Left lung (tissue), 10 donors: ENCODE data around the gene EIPR1. TPM values are rescaled to one million over a fixed set of nuclear protein-coding genes. Genes with fewer than 3 reads are reported as not detected.
A peak's percentile ranks its signal among the peaks of the same experiment; 100 is the strongest.

Source experiments
- ATAC-seq: fragments of 200-7000 bp; cut with Tn5 transposase; one replicate; pipeline ENCODE4 v1.9.1; 2020; ENCODE audit warnings: moderate library complexity
- DNase-seq, 4 donors: peaks; one replicate each; pipeline ENCODE4 v3.0.0-alpha.2; 2013 to 2020
- H3K27ac ChIP-seq, 2 donors: fragments of 200-600 bp; sonication (generic) in 1 of 2; one replicate each; pipeline versions ENCODE4 v1.5.0 to v1.8.0; 2020 to 2021
- H3K27me3 ChIP-seq, 2 donors: fragments of 200-600 bp; sonication (generic) in 1 of 2; one replicate each; pipeline versions ENCODE4 v1.5.0 to v1.8.0; 2020 to 2021
- H3K36me3 ChIP-seq, 2 donors: fragments of 200-600 bp; sonication (generic) in 1 of 2; one replicate each; pipeline versions ENCODE4 v1.5.0 to v1.8.0; 2020 to 2021
- H3K4me1 ChIP-seq, 2 donors: fragments of 200-600 bp; one replicate each; pipeline ENCODE4 v1.8.0; 2021
- H3K4me3 ChIP-seq, 2 donors: fragments of 200-600 bp; sonication (generic) in 1 of 2; one replicate each; pipeline versions ENCODE4 v1.5.0 to v1.8.0; 2020 to 2021; ENCODE audit warnings: mild to moderate bottlenecking in 1 of 2
- H3K9me3 ChIP-seq, 2 donors: fragments of 200-600 bp; sonication (generic) in 1 of 2; one replicate each; pipeline versions ENCODE4 v1.5.0 to v1.8.0; 2020 to 2021
- intact Hi-C, 2 donors: fragments of 100-400 bp; cut with DNase I; formaldehyde crosslinking; loops; one replicate each; pipeline versions ENCODE4 v1.11.2 to v1.14.2; 2022
- polyA plus RNA-seq, 6 donors: library from polyadenylated mRNA; unstranded; fragments of 120-200 nt; gene quantifications; one replicate each; pipeline ENCODE4 v1.2.1, GENCODE V29; 2013; ENCODE audit not compliant: insufficient read length in 6 of 6
- total RNA-seq, 2 donors: library from RNA; stranded (reverse); fragmentation: NEBNext Ultra II Directional; extraction: Animal tissue kit (Norgen Biotek cat#: 25700); gene quantifications; one replicate each; pipeline ENCODE4 v1.2.1, GENCODE V29; 2021
- TF ChIP-seq, protein P1 (sequence below), 2 donors: fragments of 200-600 bp; sonication (generic) in 1 of 2; IDR thresholded peaks; one replicate each; pipeline versions ENCODE4 v1.5.0 to v1.8.0; 2021; ENCODE audit warnings: antibody characterized with exemption in 2 of 2
- donor health status: DM: no; HTN: yes; CAD: no.
- donor health status: DM: no; HTN: no; CAD: no.

Gene EIPR1
- total and polyA plus RNA-seq, 8 donors: 18.1 to 24.4 (median 21.0) TPM

DNA sequence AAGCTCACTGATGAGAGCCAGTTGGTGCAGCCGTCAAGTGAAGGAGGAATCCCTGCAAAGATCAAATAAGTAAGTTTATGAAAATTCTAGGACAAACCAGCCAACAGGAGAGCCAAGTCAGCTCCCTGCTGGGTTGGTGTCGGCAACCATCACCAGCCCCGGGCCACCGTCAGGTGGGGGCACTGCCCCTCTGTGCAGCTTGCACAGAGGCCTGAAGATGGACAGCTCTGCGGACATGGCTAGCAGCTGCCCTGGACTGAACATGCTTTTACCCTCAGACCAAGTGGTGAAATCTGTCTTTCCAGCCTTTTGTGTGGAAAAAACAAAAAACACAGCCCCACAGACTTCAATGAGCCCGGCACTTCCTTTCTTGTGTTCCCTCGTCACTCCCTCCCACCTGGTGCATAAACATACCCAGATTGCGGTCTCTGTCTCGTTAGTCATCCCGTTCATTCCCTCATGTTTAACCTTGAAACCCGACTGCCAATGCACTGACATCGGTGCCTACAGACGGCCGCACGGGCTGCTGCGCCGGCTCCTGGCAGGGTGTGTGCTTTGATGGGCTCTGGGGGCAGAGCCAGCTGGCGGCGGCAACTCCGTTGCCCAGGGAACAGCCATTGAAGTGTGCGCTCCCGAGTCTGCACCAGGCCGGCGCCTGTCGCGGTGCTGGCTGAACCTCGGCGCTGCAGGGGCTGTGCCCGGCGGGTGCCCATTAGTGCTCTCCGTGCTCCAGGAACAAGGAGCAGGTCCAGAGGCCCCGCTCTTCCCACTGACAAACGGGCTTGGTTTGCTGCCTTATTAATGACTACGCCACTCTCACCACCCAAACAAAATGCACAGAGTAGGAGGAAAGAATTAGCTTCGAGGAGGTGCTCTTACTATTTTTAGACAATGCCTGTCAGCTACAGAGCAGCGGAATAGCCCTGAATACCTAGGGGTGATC, 95.3 kb downstream of the EIPR1 start:
- ATAC-seq: peak; percentile 86
- Histone ChIP-seq H3K27me3 (no peaks in the 10 kb centered on the region), H3K4me3 (no peak overlapping the region), H3K9me3 (no peaks in the 10 kb centered on the region), H3K36me3 (peaks cover 0 to 7% of the 10 kb centered on the region in 2 donors), H3K4me1 (no peaks in the 10 kb centered on the region), H3K27ac (no peak overlapping the region)
- TF ChIP-seq, protein P1, sequence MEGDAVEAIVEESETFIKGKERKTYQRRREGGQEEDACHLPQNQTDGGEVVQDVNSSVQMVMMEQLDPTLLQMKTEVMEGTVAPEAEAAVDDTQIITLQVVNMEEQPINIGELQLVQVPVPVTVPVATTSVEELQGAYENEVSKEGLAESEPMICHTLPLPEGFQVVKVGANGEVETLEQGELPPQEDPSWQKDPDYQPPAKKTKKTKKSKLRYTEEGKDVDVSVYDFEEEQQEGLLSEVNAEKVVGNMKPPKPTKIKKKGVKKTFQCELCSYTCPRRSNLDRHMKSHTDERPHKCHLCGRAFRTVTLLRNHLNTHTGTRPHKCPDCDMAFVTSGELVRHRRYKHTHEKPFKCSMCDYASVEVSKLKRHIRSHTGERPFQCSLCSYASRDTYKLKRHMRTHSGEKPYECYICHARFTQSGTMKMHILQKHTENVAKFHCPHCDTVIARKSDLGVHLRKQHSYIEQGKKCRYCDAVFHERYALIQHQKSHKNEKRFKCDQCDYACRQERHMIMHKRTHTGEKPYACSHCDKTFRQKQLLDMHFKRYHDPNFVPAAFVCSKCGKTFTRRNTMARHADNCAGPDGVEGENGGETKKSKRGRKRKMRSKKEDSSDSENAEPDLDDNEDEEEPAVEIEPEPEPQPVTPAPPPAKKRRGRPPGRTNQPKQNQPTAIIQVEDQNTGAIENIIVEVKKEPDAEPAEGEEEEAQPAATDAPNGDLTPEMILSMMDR (IDR thresholded peaks at IDR 0.05): no peak
- intact Hi-C loops: no loop called here
- DNase-seq: no peak

DNA sequence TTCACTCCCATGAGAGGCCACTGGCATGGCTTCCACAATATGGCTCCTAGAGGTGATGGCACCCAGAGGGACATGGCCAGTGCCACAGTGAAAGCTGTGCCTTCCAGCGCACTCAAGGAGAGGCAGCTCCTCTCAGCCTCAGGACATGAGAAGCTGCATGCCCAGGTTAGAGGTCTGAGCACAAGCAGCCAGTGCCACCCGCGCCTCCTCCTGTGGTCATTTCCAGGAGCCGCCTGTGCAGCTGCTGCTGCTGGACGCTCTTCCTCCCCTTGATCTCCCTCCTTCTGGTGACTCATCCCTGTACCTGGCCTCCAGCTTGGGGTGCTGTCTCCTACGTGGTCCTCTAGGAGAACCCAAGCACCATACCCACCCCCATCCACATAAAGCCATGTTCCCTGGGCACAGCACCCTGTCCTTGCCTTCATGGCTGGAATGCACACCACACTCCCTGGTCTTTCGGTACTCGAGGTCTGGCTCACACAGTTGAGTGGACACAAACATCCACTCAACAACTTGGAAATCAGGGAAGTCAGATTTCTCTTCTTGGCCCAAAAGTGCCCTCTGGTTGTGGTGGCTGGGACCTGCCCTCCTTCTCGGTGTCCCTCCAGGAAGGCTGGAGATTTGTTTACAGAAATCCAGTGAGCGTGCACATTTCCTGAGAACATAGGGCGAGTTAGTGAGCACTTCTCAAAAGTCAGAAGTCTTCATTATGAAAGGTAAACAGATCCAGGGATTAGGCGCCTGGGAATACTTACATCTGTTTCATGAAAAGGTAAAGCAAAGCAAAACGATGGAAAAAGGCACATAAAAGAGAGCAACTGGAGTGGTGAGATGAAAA, 96.7 kb downstream of the EIPR1 start:
- TF ChIP-seq, protein P1 (IDR thresholded peaks at IDR 0.05): no peak
- ATAC-seq: peak; percentile 61
- Histone ChIP-seq H3K9me3 (peaks cover 0 to 3% of the 10 kb centered on the region in 2 donors), H3K4me1 (no peaks in the 10 kb centered on the region), H3K27ac (no peak overlapping the region), H3K27me3 (no peaks in the 10 kb centered on the region), H3K36me3 (peaks cover 0 to 7% of the 10 kb centered on the region in 2 donors), H3K4me3 (no peak overlapping the region)
- intact Hi-C loops: no loop called here
- no peak for DNase-seq

DNA sequence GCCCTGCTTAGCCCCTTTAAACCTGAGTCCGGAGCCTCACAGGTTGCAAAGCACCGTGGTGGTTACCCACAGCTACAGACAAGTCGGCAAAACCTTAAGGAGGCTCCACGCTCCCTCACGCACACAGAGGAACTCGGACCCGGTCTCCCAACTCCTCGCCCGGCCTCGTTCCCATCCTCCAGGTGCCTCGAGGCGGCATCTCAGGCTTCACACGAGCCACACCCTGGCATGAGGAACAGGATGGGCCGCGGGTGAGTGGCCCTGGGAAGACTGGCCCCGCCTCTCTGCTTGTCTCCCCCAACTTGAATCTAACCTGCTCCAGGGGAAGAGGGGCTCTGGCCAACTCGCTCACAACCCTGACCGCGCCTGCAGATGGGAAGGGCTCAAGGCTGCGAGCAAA, 97.4 kb downstream of the EIPR1 start:
- H3K27me3 ChIP-seq: no peaks in the 10 kb centered on the region
- H3K36me3 ChIP-seq: peaks cover 0 to 7% of the 10 kb centered on the region in 2 donors
- TF ChIP-seq, protein P1 (IDR thresholded peaks at IDR 0.05): no peak
- ATAC-seq: no peak
- no peaks in the 10 kb centered on the region for H3K4me1 ChIP-seq
- H3K4me3 ChIP-seq: no peak overlapping the region
- DNase-seq: no peak
- intact Hi-C loops: no loop called here
- peaks cover 0 to 10% of the 10 kb centered on the region in 2 donors for H3K9me3 ChIP-seq
- H3K27ac ChIP-seq: no peak overlapping the region

DNA sequence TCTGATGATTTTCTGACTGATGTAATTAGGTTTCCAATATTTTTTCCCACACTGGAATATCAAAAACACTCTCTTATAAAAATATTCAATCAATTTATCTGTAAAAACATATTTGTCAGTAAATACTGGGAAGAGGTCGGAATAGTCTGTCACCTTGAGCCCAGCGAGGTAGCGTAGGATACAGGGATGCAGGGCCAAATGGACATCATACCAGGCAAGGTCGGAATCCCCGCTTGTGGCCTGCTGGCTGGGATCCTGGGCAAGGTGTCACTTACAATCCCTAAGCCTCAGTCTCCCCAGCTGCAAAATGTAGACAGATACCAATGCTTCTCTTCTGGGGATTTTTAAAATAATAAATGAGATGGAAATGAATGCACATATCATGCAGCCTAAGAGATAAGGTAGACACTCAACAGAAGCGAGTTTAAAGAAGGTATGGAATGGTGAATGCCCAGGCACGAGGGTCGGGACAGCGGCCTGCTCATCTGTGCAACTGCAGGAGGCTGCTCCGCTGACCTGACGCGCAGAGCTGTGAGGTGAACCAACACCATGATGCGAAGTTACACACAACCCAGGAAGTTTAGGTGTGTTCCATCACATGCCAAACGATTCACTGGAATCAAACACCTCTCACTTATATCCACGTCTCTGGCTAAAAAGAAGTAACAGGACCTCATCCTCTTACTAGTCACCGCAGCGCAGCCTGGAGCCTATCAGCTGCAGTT, 98.2 kb downstream of the EIPR1 start:
- Histone ChIP-seq H3K27ac (no peak overlapping the region), H3K4me1 (no peaks in the 10 kb centered on the region), H3K9me3 (peaks cover 0 to 17% of the 10 kb centered on the region in 2 donors), H3K4me3 (no peak overlapping the region), H3K36me3 (peaks cover 0 to 7% of the 10 kb centered on the region in 2 donors), H3K27me3 (no peaks in the 10 kb centered on the region)
- intact Hi-C loops: no loop called here
- DNase-seq: no peak
- TF ChIP-seq, protein P1 (IDR thresholded peaks at IDR 0.05): no peak
- ATAC-seq: no peak
